Thoracic aorta (tissue), 2 donors: ENCODE data around the gene SHISA5. TPM values are rescaled to one million over a fixed set of nuclear protein-coding genes. Genes with fewer than 3 reads are reported as not detected.
A peak's percentile ranks its signal among the peaks of the same experiment; 100 is the strongest.

Experiments used
- ATAC-seq: fragments of 150-250 bp; one replicate; pipeline ENCODE4 v1.8.0; 2017; ENCODE audit warnings: low read depth; ENCODE audit not compliant: insufficient number of reproducible peaks, low FRiP score
- DNase-seq: peaks from one replicate; pipeline ENCODE4 v3.0.0-alpha.2; 2020; ENCODE audit warnings: low spot score
- H3K27ac ChIP-seq, 2 donors: fragments of 200-600 bp; sonication (generic); 1 replicate in 1 of 2; 2 replicates in 1 of 2; pipeline ENCODE4 v1.5.1; 2016; ENCODE audit warnings: mild to moderate bottlenecking in 2 of 2, moderate library complexity in 2 of 2
- H3K27me3 ChIP-seq: fragments of 200-600 bp; sonication (generic); replicated peaks from 2 replicates; pipeline ENCODE4 v1.6.0; 2016; ENCODE audit warnings: mild to moderate bottlenecking; ENCODE audit not compliant: insufficient read depth
- H3K36me3 ChIP-seq: fragments of 200-600 bp; sonication (generic); one replicate; pipeline ENCODE4 v1.5.1; 2016
- H3K4me1 ChIP-seq, 2 donors: fragments of 200-600 bp; sonication (generic); 1 replicate in 1 of 2; 2 replicates in 1 of 2; pipeline versions ENCODE4 v1.5.1 to v1.6.0; 2016; ENCODE audit warnings: low read depth in 2 of 2, mild to moderate bottlenecking in 1 of 2; ENCODE audit not compliant: control insufficient read depth in 1 of 2
- H3K4me3 ChIP-seq: fragments of 200-600 bp; sonication (generic); 2 replicates; pipeline ENCODE4 v1.5.1; 2016; ENCODE audit warnings: mild to moderate bottlenecking
- H3K9me3 ChIP-seq: fragments of 200-600 bp; sonication (generic); 2 replicates; pipeline ENCODE4 v1.5.1; 2016
- CTCF ChIP-seq: fragments of 200-600 bp; sonication (generic); IDR thresholded peaks from one replicate; pipeline ENCODE4 v1.5.1; 2019; ENCODE audit warnings: antibody characterized with exemption
- total RNA-seq, 2 donors: library from RNA; depleted of rRNA; stranded (reverse); fragments of >200 nt; gene quantifications; one replicate each; pipeline versions ENCODE4 v1.1.0 to v1.2.3, GENCODE V29; 2016

Gene SHISA5
- total RNA-seq, 2 donors from 2014 or later, result 151 to 159 TPM

DNA sequence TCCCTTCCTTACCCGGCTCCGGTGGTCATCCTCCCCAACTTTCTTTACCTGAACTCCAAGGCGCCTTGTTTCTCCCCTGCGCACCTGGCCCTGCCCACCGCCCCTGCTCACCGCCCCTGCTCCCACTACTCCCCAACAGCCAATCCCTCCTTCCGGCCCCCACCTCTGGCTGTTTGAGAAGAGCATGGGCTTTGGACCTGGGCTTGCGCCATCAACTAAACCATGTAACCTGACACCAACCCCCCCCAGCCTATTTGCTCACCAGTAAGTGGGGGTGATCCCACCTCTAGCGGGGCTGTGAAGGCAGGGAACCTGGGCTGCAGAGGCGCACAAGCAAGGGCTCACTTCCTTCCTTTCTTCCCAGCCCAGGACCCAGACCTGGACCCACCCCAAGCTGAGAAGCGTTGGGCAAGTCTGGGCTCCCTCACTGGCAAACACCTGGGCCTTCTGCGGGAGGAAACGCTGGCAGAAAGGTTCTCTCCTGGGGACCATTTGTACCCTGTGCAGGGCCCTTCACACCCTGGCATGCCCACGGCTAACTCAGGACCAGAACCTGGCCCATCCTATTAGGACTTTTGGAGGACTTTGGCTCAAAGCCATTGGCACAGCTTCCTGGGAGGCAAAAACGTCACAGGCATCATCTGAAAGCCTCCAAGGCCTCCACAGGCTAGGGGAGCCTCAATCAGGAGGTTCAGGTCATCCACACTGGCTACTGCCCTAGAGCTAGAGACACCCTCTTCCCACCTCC, 73.8 kb downstream of the SHISA5 start, which contains the start of gene PLXNB1:
Gene PLXNB1, minus strand, starts transcription at position 127 of the 748 bp plus-strand sequence. CDS start 5,475 bp downstream, outside the sequence.
- no peak for TF ChIP-seq CTCF
- Histone ChIP-seq H3K9me3 (no peaks in the 10 kb centered on the region), H3K4me1 (peaks cover 31 to 46% of the 10 kb centered on the region in 2 donors), H3K27ac (peak within 1 kb of the TSS; percentile 93 to 96), H3K27me3 (no peaks in the 10 kb centered on the region), H3K36me3 (no peaks in the 10 kb centered on the region), H3K4me3 (peak within 1 kb of the TSS; percentile 88)
- ATAC-seq, result no peak
- peak; percentile 52 for DNase-seq

GRCh38 chr3:48429317-48429959, 74.5 kb downstream of the SHISA5 start:
- H3K4me3 ChIP-seq, result peak overlapping the region; percentile 88

DNA sequence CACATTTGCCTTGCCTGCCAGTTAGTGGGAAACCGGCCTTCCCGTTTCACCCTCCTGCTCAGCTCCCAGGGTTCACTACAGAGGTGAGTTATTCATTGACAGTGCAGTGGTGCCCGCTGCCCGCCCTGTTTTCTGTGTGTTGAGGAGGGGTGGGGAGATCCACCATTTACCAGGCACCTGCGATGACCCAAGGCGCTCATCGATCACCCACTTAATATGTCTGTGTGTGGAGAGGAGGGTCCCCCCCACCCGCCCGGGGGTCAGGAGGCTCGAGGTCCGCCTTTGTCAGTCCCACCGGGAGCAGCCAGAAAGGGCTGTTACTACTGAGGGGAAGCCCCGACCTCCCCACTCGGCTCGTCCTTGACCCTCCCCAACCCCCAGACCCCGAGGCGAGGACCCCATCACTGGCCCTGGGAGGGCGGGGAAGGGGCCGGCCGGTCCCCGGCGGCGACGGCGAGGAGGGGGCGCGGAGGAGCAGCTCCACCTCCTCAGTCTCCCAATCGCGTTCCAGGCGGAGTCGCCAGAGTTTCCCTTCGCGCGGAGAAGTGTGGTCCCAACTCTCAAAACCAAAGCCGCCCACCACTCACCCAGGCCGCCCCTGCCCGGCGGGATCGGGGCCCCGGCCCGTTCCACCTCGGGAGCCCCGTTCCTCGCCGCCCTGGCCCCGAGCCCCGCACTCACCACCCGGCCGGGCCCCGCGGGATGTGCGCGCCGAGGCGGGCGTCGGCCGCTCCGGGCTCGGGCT, 75.2 kb downstream of the SHISA5 start:
- ATAC-seq (no peak), DNase-seq (no peak)
- Histone ChIP-seq H3K27ac (peak overlapping the region; percentile 93 to 96), H3K4me3 (peak overlapping the region; percentile 88), H3K4me1 (peaks cover 36 to 60% of the 10 kb centered on the region in 2 donors), H3K9me3 (no peaks in the 10 kb centered on the region), H3K27me3 (no peaks in the 10 kb centered on the region), H3K36me3 (no peaks in the 10 kb centered on the region)
- TF ChIP-seq CTCF, result no peak

More at GRCh38 chr3:48429317-48429959, 74.5 kb downstream of the SHISA5 start:
- no peak for TF ChIP-seq CTCF
- Histone ChIP-seq H3K4me1 (peaks cover 36 to 53% of the 10 kb centered on the region in 2 donors), H3K9me3 (no peaks in the 10 kb centered on the region), H3K27me3 (no peaks in the 10 kb centered on the region), H3K27ac (peak overlapping the region; percentile 93 to 96), H3K36me3 (no peaks in the 10 kb centered on the region)
- ATAC-seq (no peak), DNase-seq (no peak)

- Histone ChIP-seq H3K4me1 (peaks cover 40 to 66% of the 10 kb centered on the region in 2 donors), H3K36me3 (no peaks in the 10 kb centered on the region), H3K4me3 (peak overlapping the region; percentile 88), H3K27me3 (no peaks in the 10 kb centered on the region), H3K27ac (peak overlapping the region; percentile 93 to 96), H3K9me3 (no peaks in the 10 kb centered on the region)
- ATAC-seq (no peak), DNase-seq (no peak)
- no peak for TF ChIP-seq CTCF
Measured at GRCh38 chr3:48428088-48428571, 75.8 kb downstream of the SHISA5 start.

- Histone ChIP-seq H3K9me3 (no peaks in the 10 kb centered on the region), H3K36me3 (peaks cover under 1% of the 10 kb centered on the region), H3K4me3 (peak overlapping the region; percentile 88), H3K27me3 (no peaks in the 10 kb centered on the region), H3K27ac (peak overlapping the region; percentile 93 to 96), H3K4me1 (peaks cover 40 to 72% of the 10 kb centered on the region in 2 donors)
- TF ChIP-seq CTCF, result no peak
- ATAC-seq, result no peak
- DNase-seq, result no peak
Measured at GRCh38 chr3:48427630-48427962, 76.4 kb downstream of the SHISA5 start.
